ENCODE measurements around the gene TMEM63A.
"Not testable (repeated sequence)": the region's sequence is repeated elsewhere in the genome, so short reads cannot be mapped to it uniquely, and the experiment has no call there.

TMEM63A gene

GRCh38 chr1:225881959-225882693, at the start of gene TMEM63A:
Gene TMEM63A, minus strand, starts transcription at chr1:225882380. Its CDS starts 4,800 bp downstream, at chr1:225877580.
- DNase-seq = peak; percentile 67

- DNase-seq = no peak
These were observed 49.3 kb upstream of the TMEM63A start for GRCh38 chr1:225931270-225932136.

GRCh38 chr1:225930566-225930965, 48.4 kb upstream of the TMEM63A start:
- no peak for DNase-seq

- not testable (repeated sequence) for DNase-seq
These were observed 47.3 kb upstream of the TMEM63A start for GRCh38 chr1:225929462-225929861.

- no peak for DNase-seq
These were observed 46.3 kb upstream of the TMEM63A start for GRCh38 chr1:225928186-225929175.

- DNase-seq = no peak
These were observed 44.5 kb upstream of the TMEM63A start for GRCh38 chr1:225926551-225927113.

- peak; percentile 97 for DNase-seq
These were observed 41.7 kb upstream of the TMEM63A start, which contains the start of gene PYCR2 for GRCh38 chr1:225923692-225924555. Gene PYCR2, minus strand, starts transcription at chr1:225924250. Its CDS starts 140 bp downstream, at chr1:225924110.

- no peak for DNase-seq
These were observed 41.2 kb upstream of the TMEM63A start for GRCh38 chr1:225923381-225923691.

- peak; percentile 85 for DNase-seq
These were observed 39.8 kb upstream of the TMEM63A start for GRCh38 chr1:225921734-225922709.

- peak; percentile 37 for DNase-seq
These were observed 37.7 kb upstream of the TMEM63A start for GRCh38 chr1:225919906-225920305.

GRCh38 chr1:225918280-225918679, 36.1 kb upstream of the TMEM63A start:
- no peak for DNase-seq

- no peak for DNase-seq
These were observed 35.4 kb upstream of the TMEM63A start for GRCh38 chr1:225917536-225917935.

GRCh38 chr1:225917101-225917500, 34.9 kb upstream of the TMEM63A start:
- DNase-seq = no peak

GRCh38 chr1:225915538-225915991, 33.4 kb upstream of the TMEM63A start:
- DNase-seq = peak; percentile 88

- no peak for DNase-seq
These were observed 32.8 kb upstream of the TMEM63A start for GRCh38 chr1:225914947-225915346.

GRCh38 chr1:225914391-225914790, 32.2 kb upstream of the TMEM63A start:
- DNase-seq = no peak

GRCh38 chr1:225911191-225912130, 29.3 kb upstream of the TMEM63A start:
- DNase-seq = no peak

- DNase-seq = no peak
These were observed 27.3 kb upstream of the TMEM63A start for GRCh38 chr1:225909477-225909876.

GRCh38 chr1:225908773-225909172, 26.6 kb upstream of the TMEM63A start:
- DNase-seq = peak; percentile 47

Measured in DMS79 treated with DMSO at 0.1 percent for 48 hours (cell line).